HCT116 (cell line): ENCODE measurements around the gene RNF146. TPM values are rescaled to one million over a fixed set of nuclear protein-coding genes. Genes with fewer than 3 reads are reported as not detected.

Experiments
- ATAC-seq: fragments of 200-7000 bp; cut with Tn5 transposase; 2 replicates; pipeline ENCODE4 v1.9.1; 2020; ENCODE audit warnings: mild to moderate bottlenecking, moderate library complexity
- BruUV-seq: library from RNA; stranded (reverse); fragments of 400-500 nt; replicated peaks from 2 replicates; lab custom pipeline; 2021; lab: Mats Ljungman, UMichigan
- CTCF ChIA-PET: fragments of 300-600 bp; sonication (Branson Sonifier 250); formaldehyde crosslinking; loops from one replicate; lab custom pipeline; 2021; ENCODE audit warnings: antibody characterized with exemption; lab: Charles Lee
- POLR2A ChIA-PET: fragments of 300-600, 350-600 bp; sonication (Branson Sonifier 250); formaldehyde crosslinking; loops from one replicate; lab custom pipeline; 2021; ENCODE audit warnings: antibody characterized with exemption; lab: Charles Lee
- RAD21 ChIA-PET, 2 experiments: fragments of 300-600 bp; sonication (Branson Sonifier 250); formaldehyde crosslinking; loops; one replicate each; lab custom pipeline; 2023; ENCODE audit warnings: low total read pairs in 2 of 2; ENCODE audit not compliant: uncharacterized antibody in 2 of 2, unreplicated experiment in 2 of 2, low non-redundant PET in 1 of 2; lab: Charles Lee
- DNase-seq: peaks from one replicate; pipeline ENCODE4 v3.0.0-alpha.2; 2010; ENCODE audit warnings: low read depth, low spot score
- H2AFZ ChIP-seq: fragments of 200-600 bp; shearing (Covaris generic), sonication (generic); 2 replicates; pipeline ENCODE4 v1.6.1; 2017; ENCODE audit warnings: low read depth, mixed run types, mixed read lengths, antibody characterized with exemption, low read length; ENCODE audit not compliant: poor library complexity, severe bottlenecking
- H3K27ac ChIP-seq: 2 replicates; pipeline ENCODE4 v1.5.1; 2012; ENCODE audit warnings: low read depth, low read length
- H3K27me3 ChIP-seq: fragments of 200-600 bp; sonication (generic); 2 replicates; pipeline ENCODE4 v1.6.1; 2016; ENCODE audit warnings: mixed run types, low read length, mixed read lengths; ENCODE audit not compliant: insufficient read depth
- H3K36me3 ChIP-seq, 2 experiments: fragments of 200-500 bp in 1 of 2; fragments of 200-600 bp in 1 of 2; sonication (Bioruptor generic) in 1 of 2; sonication (generic) in 1 of 2; 2 replicates each; pipeline versions ENCODE4 v1.5.1 to v1.6.1; 2014 to 2016; ENCODE audit warnings: low read length in 2 of 2, inconsistent platforms in 1 of 2, mixed read lengths in 1 of 2, mixed run types in 1 of 2; ENCODE audit not compliant: insufficient read depth in 2 of 2, control insufficient read depth in 1 of 2
- H3K4me1 ChIP-seq, 2 experiments: fragments of 200-600 bp in 1 of 2; sonication (generic) in 1 of 2; 2 replicates each; pipeline versions ENCODE4 v1.5.1 to v1.6.1; 2012 to 2017; ENCODE audit warnings: low read length in 2 of 2, inconsistent platforms in 1 of 2, mild to moderate bottlenecking in 1 of 2, mixed read lengths in 1 of 2, mixed run types in 1 of 2, moderate library complexity in 1 of 2; ENCODE audit not compliant: insufficient read depth in 2 of 2, control insufficient read depth in 1 of 2
- H3K4me2 ChIP-seq: fragments of 200-600 bp; sonication (generic); 2 replicates; pipeline ENCODE4 v1.6.1; 2017; ENCODE audit warnings: mixed run types, low read length, mixed read lengths
- H3K4me3 ChIP-seq, 2 experiments: fragments of 200-600 bp in 1 of 2; sonication (generic) in 1 of 2; replicated peaks in 1 of 2; 2 replicates each; pipeline ENCODE4 v1.5.1; 2011 to 2016; ENCODE audit warnings: low read length in 2 of 2, control low read depth in 1 of 2, low read depth in 1 of 2, mild to moderate bottlenecking in 1 of 2, mixed read lengths in 1 of 2, mixed run types in 1 of 2
- H3K79me2 ChIP-seq: fragments of 200-600 bp; sonication (generic); 2 replicates; pipeline ENCODE4 v1.6.1; 2017; ENCODE audit warnings: mild to moderate bottlenecking, mixed run types, low read length, moderate library complexity, mixed read lengths; ENCODE audit not compliant: insufficient read depth
- H3K9ac ChIP-seq: fragments of 200-600 bp; sonication (generic); 2 replicates; pipeline ENCODE4 v1.6.1; 2016; ENCODE audit warnings: low read length, mixed read lengths
- H3K9me2 ChIP-seq: fragments of 200-600 bp; sonication (generic), shearing (Covaris generic); 2 replicates; pipeline ENCODE4 v1.6.1; 2017; ENCODE audit warnings: mixed run types, mild to moderate bottlenecking, moderate library complexity; ENCODE audit not compliant: insufficient read depth
- H3K9me3 ChIP-seq, 2 experiments: fragments of 200-500 bp in 1 of 2; fragments of 200-600 bp in 1 of 2; sonication (Bioruptor generic) in 1 of 2; sonication (generic) in 1 of 2; 2 replicates each; pipeline ENCODE4 v1.6.1; 2014 to 2017; ENCODE audit warnings: low read length in 2 of 2, mixed read lengths in 2 of 2, inconsistent platforms in 1 of 2, low read depth in 1 of 2, mild to moderate bottlenecking in 1 of 2, mixed run types in 1 of 2, moderate library complexity in 1 of 2; ENCODE audit not compliant: control insufficient read depth in 1 of 2, insufficient read depth in 1 of 2
- H4K20me1 ChIP-seq: fragments of 200-600 bp; sonication (generic), shearing (Covaris generic); 2 replicates; pipeline ENCODE4 v1.6.1; 2017; ENCODE audit warnings: mixed run types, mild to moderate bottlenecking, moderate library complexity; ENCODE audit not compliant: insufficient read depth
- ATF3 ChIP-seq: IDR thresholded peaks from 2 replicates; pipeline ENCODE4 v1.6.1; 2012
- CBX3 ChIP-seq: IDR thresholded peaks from 2 replicates; pipeline ENCODE4 v1.6.1; 2012; ENCODE audit warnings: low read depth
- CEBPB ChIP-seq: IDR thresholded peaks from 2 replicates; pipeline ENCODE4 v1.6.1; 2012; ENCODE audit warnings: low read depth
- EGR1 ChIP-seq: IDR thresholded peaks from 2 replicates; pipeline ENCODE4 v1.6.1; 2012; ENCODE audit warnings: low read depth
- ELF1 ChIP-seq: IDR thresholded peaks from 2 replicates; pipeline ENCODE4 v1.6.1; 2012; ENCODE audit warnings: low read depth, borderline replicate concordance
- EZH2phosphoT487 ChIP-seq: fragments of 200-600 bp; IDR thresholded peaks from 2 replicates; pipeline ENCODE4 v1.6.1; 2018; ENCODE audit warnings: antibody characterized with exemption, borderline replicate concordance
- FOSL1 ChIP-seq: IDR thresholded peaks from 2 replicates; pipeline ENCODE4 v1.6.1; 2012; ENCODE audit warnings: low read depth
- POLR2A ChIP-seq: IDR thresholded peaks from 2 replicates; pipeline ENCODE4 v1.7.0; 2011; ENCODE audit warnings: borderline replicate concordance; ENCODE audit not compliant: insufficient read depth, insufficient read length; ENCODE audit errors: extremely low read depth
- POLR2AphosphoS5 ChIP-seq: IDR thresholded peaks from 2 replicates; pipeline ENCODE4 v1.6.1; 2011; ENCODE audit warnings: mild to moderate bottlenecking, low read depth, low read length, moderate library complexity
- RAD21 ChIP-seq: IDR thresholded peaks from 2 replicates; pipeline ENCODE4 v1.6.1; 2012; ENCODE audit warnings: low read depth, mild to moderate bottlenecking
- SIN3A ChIP-seq: IDR thresholded peaks from 2 replicates; pipeline ENCODE4 v1.6.1; 2012; ENCODE audit warnings: low read depth
- SRF ChIP-seq: IDR thresholded peaks from 2 replicates; pipeline ENCODE4 v1.6.1; 2012; ENCODE audit warnings: low read depth
- ZBTB33 ChIP-seq: IDR thresholded peaks from 2 replicates; pipeline ENCODE4 v1.6.1; 2011; ENCODE audit warnings: mild to moderate bottlenecking, low read length, moderate library complexity; ENCODE audit not compliant: insufficient replicate concordance; ENCODE audit errors: extremely low read depth
- intact Hi-C: fragments of 100-400 bp; cut with micrococcal nuclease; formaldehyde crosslinking; loops from 2 replicates; pipeline ENCODE4 v1.10.0; 2022
- total RNA-seq: library from RNA; stranded (reverse); gene quantifications from one replicate; pipeline ENCODE4 v1.2.1, GENCODE V29; 2021; ENCODE audit not compliant: unreplicated experiment

The RNF146 gene
- total RNA-seq, 1 experiment from 2014 or later: 17.6 TPM

- no peaks in the 10 kb centered on the region for H3K36me3 ChIP-seq
- ChIA-PET POLR2A (no interaction called here), CTCF (interaction anchor here (0.6 kb wide), 1 partner anchor 1306 kb away, joined by 3 read pairs; no protein-coding TSS in a partner anchor), RAD21 (no interaction called here)
- H4K20me1 ChIP-seq: 0 out of 2 replicates have a peak, but pooled peaks cover 3% of the 10 kb centered on the region
- no peaks in the 10 kb centered on the region for H3K9me2 ChIP-seq
- no peaks in the 10 kb centered on the region for H3K9me3 ChIP-seq
- H3K9ac ChIP-seq: no peak overlapping the region
- no peak overlapping the region for H2AFZ ChIP-seq
- H3K4me1 ChIP-seq: no peaks in the 10 kb centered on the region
- TF ChIP-seq EZH2phosphoT487 (no peak), ELF1 (no peak), RAD21 (no peak), CBX3 (no peak), POLR2AphosphoS5 (no peak), CEBPB (no peak), SRF (no peak), ATF3 (no peak), SIN3A (no peak), ZBTB33 (no peak), FOSL1 (no peak), EGR1 (no peak), POLR2A (no peak)
- TF ChIP-seq, all 23 proteins: peak for 0
- no TSS peak for BruUV-seq
- H3K27me3 ChIP-seq: no peaks in the 10 kb centered on the region
- no peak overlapping the region for H3K4me2 ChIP-seq
- peaks cover 17% of the 10 kb centered on the region for H3K79me2 ChIP-seq
- no peak overlapping the region for H3K4me3 ChIP-seq
- no peak overlapping the region for H3K27ac ChIP-seq
- no peak for DNase-seq
- intact Hi-C loops: no loop called here
- no peak for ATAC-seq
Observed at GRCh38 chr6:127277878-127278843, 11.5 kb downstream of the RNF146 start.
